Activated CD4-positive, alpha-beta T cell treated with anti-CD3 and anti-CD28 coated beads, Interleukin-2, amount 10 ng/mL, durations not matched to agents 24 days and 14 days (primary cell): ENCODE results near the gene RUBCN. TPM values are rescaled to one million over a fixed set of nuclear protein-coding genes. Genes with fewer than 3 reads are reported as not detected.
"Not testable (repeated sequence)": the region's sequence is repeated elsewhere in the genome, so short reads cannot be mapped to it uniquely, and the experiment has no call there.

ENCODE experiments used
- DNase-seq: peaks from one replicate; pipeline ENCODE4 v3.0.0; 2022
- H3K27ac Mint-ChIP-seq: one replicate; pipeline ENCODE4 v1.8.0; 2022; ENCODE audit warnings: mild to moderate bottlenecking, mixed read lengths
- H3K27me3 Mint-ChIP-seq: one replicate; pipeline ENCODE4 v1.8.0; 2022; ENCODE audit warnings: mixed read lengths
- H3K36me3 Mint-ChIP-seq: one replicate; pipeline ENCODE4 v1.8.0; 2022; ENCODE audit warnings: low read depth, mild to moderate bottlenecking, mixed read lengths
- H3K4me1 Mint-ChIP-seq: one replicate; pipeline ENCODE4 v1.8.0; 2021; ENCODE audit warnings: mixed read lengths
- H3K4me3 Mint-ChIP-seq: one replicate; pipeline ENCODE4 v1.8.0; 2022; ENCODE audit warnings: mild to moderate bottlenecking, moderate library complexity, mixed read lengths
- H3K9me3 Mint-ChIP-seq: one replicate; pipeline ENCODE4 v1.8.0; 2021; ENCODE audit warnings: mixed read lengths
- intact Hi-C: fragments of 100-400 bp; cut with micrococcal nuclease; formaldehyde crosslinking; loops from one replicate; pipeline ENCODE4 v1.15.1; 2023
- total RNA-seq: library from RNA; stranded (reverse); gene quantifications from 2 replicates; pipeline ENCODE4 v1.2.3, GENCODE V29; 2022

Gene RUBCN
- total RNA-seq, 1 donor from 2014 or later: 38.8 TPM

GRCh38 chr3:197692641-197693040 is 44.1 kb downstream of the RUBCN start:
- H3K27me3 Mint-ChIP-seq: no peaks in the 10 kb centered on the region
- H3K27ac Mint-ChIP-seq: peak overlapping the region; percentile 52
- no peak for DNase-seq

GRCh38 chr3:197690754-197691153 is 46.0 kb downstream of the RUBCN start:
- Mint-ChIP-seq H3K27ac (no peak overlapping the region), H3K4me3 (no peak overlapping the region), H3K9me3 (no peaks in the 10 kb centered on the region), H3K27me3 (no peaks in the 10 kb centered on the region), H3K4me1 (peaks cover 6% of the 10 kb centered on the region), H3K36me3 (peaks cover 50% of the 10 kb centered on the region)
- DNase-seq: no peak
- intact Hi-C loops: no loop called here

More at GRCh38 chr3:197692641-197693040, 44.1 kb downstream of the RUBCN start:
- H3K36me3 Mint-ChIP-seq: peaks cover 63% of the 10 kb centered on the region
- no peak overlapping the region for H3K4me3 Mint-ChIP-seq
- no peaks in the 10 kb centered on the region for H3K9me3 Mint-ChIP-seq
- H3K4me1 Mint-ChIP-seq: peaks cover 6% of the 10 kb centered on the region
- intact Hi-C loops: no loop called here

- Mint-ChIP-seq H3K36me3 (peaks cover 35% of the 10 kb centered on the region), H3K27me3 (no peaks in the 10 kb centered on the region), H3K4me3 (no peak overlapping the region), H3K9me3 (no peaks in the 10 kb centered on the region), H3K27ac (no peak overlapping the region), H3K4me1 (peaks cover 2% of the 10 kb centered on the region)
- no peak for DNase-seq
- intact Hi-C loops: no loop called here
Measured at GRCh38 chr3:197687570-197687969, 49.1 kb downstream of the RUBCN start.

GRCh38 chr3:197686899-197687298 is 49.8 kb downstream of the RUBCN start:
- no peaks in the 10 kb centered on the region for H3K27me3 Mint-ChIP-seq
- H3K4me3 Mint-ChIP-seq: no peak overlapping the region
- DNase-seq: no peak
- no peak overlapping the region for H3K27ac Mint-ChIP-seq
- H3K9me3 Mint-ChIP-seq: no peaks in the 10 kb centered on the region
- H3K36me3 Mint-ChIP-seq: peaks cover 35% of the 10 kb centered on the region
- H3K4me1 Mint-ChIP-seq: no peaks in the 10 kb centered on the region
- intact Hi-C loops: no loop called here

GRCh38 chr3:197685546-197685945 is 51.2 kb downstream of the RUBCN start:
- H3K9me3 Mint-ChIP-seq: peaks cover 2% of the 10 kb centered on the region
- intact Hi-C loops: no loop called here
- no peaks in the 10 kb centered on the region for H3K27me3 Mint-ChIP-seq
- peaks cover 38% of the 10 kb centered on the region for H3K36me3 Mint-ChIP-seq
- H3K4me3 Mint-ChIP-seq: no peak overlapping the region
- DNase-seq: no peak
- no peak overlapping the region for H3K27ac Mint-ChIP-seq
- no peaks in the 10 kb centered on the region for H3K4me1 Mint-ChIP-seq

- no peaks in the 10 kb centered on the region for H3K27me3 Mint-ChIP-seq
- intact Hi-C loops: no loop called here
- DNase-seq: no peak
- no peak overlapping the region for H3K27ac Mint-ChIP-seq
- no peak overlapping the region for H3K4me3 Mint-ChIP-seq
- no peaks in the 10 kb centered on the region for H3K4me1 Mint-ChIP-seq
- H3K9me3 Mint-ChIP-seq: peaks cover 4% of the 10 kb centered on the region
- H3K36me3 Mint-ChIP-seq: peaks cover 40% of the 10 kb centered on the region
Measured at GRCh38 chr3:197683191-197683590, 53.5 kb downstream of the RUBCN start.

GRCh38 chr3:197682713-197683112 is 54.0 kb downstream of the RUBCN start:
- no peak overlapping the region for H3K4me3 Mint-ChIP-seq
- peaks cover 42% of the 10 kb centered on the region for H3K36me3 Mint-ChIP-seq
- intact Hi-C loops: no loop called here
- DNase-seq: no peak
- no peak overlapping the region for H3K27ac Mint-ChIP-seq
- H3K27me3 Mint-ChIP-seq: no peaks in the 10 kb centered on the region
- H3K4me1 Mint-ChIP-seq: no peaks in the 10 kb centered on the region
- peaks cover 4% of the 10 kb centered on the region for H3K9me3 Mint-ChIP-seq

- Mint-ChIP-seq H3K27ac (no peak overlapping the region), H3K4me1 (no peaks in the 10 kb centered on the region), H3K36me3 (peaks cover 45% of the 10 kb centered on the region), H3K4me3 (no peak overlapping the region), H3K9me3 (peaks cover 4% of the 10 kb centered on the region), H3K27me3 (no peaks in the 10 kb centered on the region)
- intact Hi-C loops: no loop called here
- no peak for DNase-seq
Measured at GRCh38 chr3:197680955-197681521, 55.7 kb downstream of the RUBCN start.

- H3K27ac Mint-ChIP-seq: no peak overlapping the region
- no peak overlapping the region for H3K4me3 Mint-ChIP-seq
- intact Hi-C loops: no loop called here
- peaks cover 49% of the 10 kb centered on the region for H3K36me3 Mint-ChIP-seq
- H3K9me3 Mint-ChIP-seq: peaks cover 4% of the 10 kb centered on the region
- no peaks in the 10 kb centered on the region for H3K27me3 Mint-ChIP-seq
- no peaks in the 10 kb centered on the region for H3K4me1 Mint-ChIP-seq
- DNase-seq: no peak
Measured at GRCh38 chr3:197675951-197676350, 60.8 kb downstream of the RUBCN start.

- no peaks in the 10 kb centered on the region for H3K27me3 Mint-ChIP-seq
- no peak for DNase-seq
- H3K27ac Mint-ChIP-seq: no peak overlapping the region
- intact Hi-C loops: no loop called here
- H3K9me3 Mint-ChIP-seq: peaks cover 2% of the 10 kb centered on the region
- H3K36me3 Mint-ChIP-seq: peaks cover 47% of the 10 kb centered on the region
- no peaks in the 10 kb centered on the region for H3K4me1 Mint-ChIP-seq
- H3K4me3 Mint-ChIP-seq: no peak overlapping the region
Measured at GRCh38 chr3:197675563-197675860, 61.2 kb downstream of the RUBCN start.

GRCh38 chr3:197674741-197675562 is 61.8 kb downstream of the RUBCN start:
- no peaks in the 10 kb centered on the region for H3K4me1 Mint-ChIP-seq
- H3K9me3 Mint-ChIP-seq: no peaks in the 10 kb centered on the region
- no peaks in the 10 kb centered on the region for H3K27me3 Mint-ChIP-seq
- H3K36me3 Mint-ChIP-seq: peaks cover 43% of the 10 kb centered on the region
- H3K27ac Mint-ChIP-seq: no peak overlapping the region
- no peak overlapping the region for H3K4me3 Mint-ChIP-seq
- intact Hi-C loops: no loop called here
- DNase-seq: no peak

- Mint-ChIP-seq H3K4me3 (no peak overlapping the region), H3K27me3 (no peaks in the 10 kb centered on the region), H3K9me3 (no peaks in the 10 kb centered on the region), H3K27ac (peak overlapping the region; percentile 48), H3K4me1 (no peaks in the 10 kb centered on the region), H3K36me3 (peaks cover 34% of the 10 kb centered on the region)
- DNase-seq: no peak
- intact Hi-C loops: no loop called here
Measured at GRCh38 chr3:197673170-197673569, 63.5 kb downstream of the RUBCN start.

GRCh38 chr3:197670361-197670760 is 66.3 kb downstream of the RUBCN start:
- Mint-ChIP-seq H3K27ac (no peak overlapping the region), H3K4me3 (no peak overlapping the region), H3K27me3 (no peaks in the 10 kb centered on the region), H3K4me1 (no peaks in the 10 kb centered on the region), H3K9me3 (no peaks in the 10 kb centered on the region), H3K36me3 (peaks cover 24% of the 10 kb centered on the region)
- no peak for DNase-seq
- intact Hi-C loops: no loop called here

GRCh38 chr3:197667968-197668367 is 68.7 kb downstream of the RUBCN start:
- no peak overlapping the region for H3K4me3 Mint-ChIP-seq
- no peak for DNase-seq
- intact Hi-C loops: loop anchor here (2.0 kb wide), 1 partner anchor 69 kb away; no protein-coding TSS in a partner anchor
- peaks cover 6% of the 10 kb centered on the region for H3K36me3 Mint-ChIP-seq
- H3K9me3 Mint-ChIP-seq: no peaks in the 10 kb centered on the region
- H3K4me1 Mint-ChIP-seq: no peaks in the 10 kb centered on the region
- no peak overlapping the region for H3K27ac Mint-ChIP-seq
- H3K27me3 Mint-ChIP-seq: no peaks in the 10 kb centered on the region

- H3K4me3 Mint-ChIP-seq, H3K27ac Mint-ChIP-seq, H3K9me3 Mint-ChIP-seq, DNase-seq, intact Hi-C loops, H3K27me3 Mint-ChIP-seq, H3K36me3 Mint-ChIP-seq, H3K4me1 Mint-ChIP-seq: not testable (repeated sequence)
Measured at GRCh38 chr3:197667293-197667692, 69.4 kb downstream of the RUBCN start.
